Measurements from ENCODE around the gene FAR1. TPM values are rescaled to one million over a fixed set of nuclear protein-coding genes. Genes with fewer than 3 reads are reported as not detected.

Gene FAR1, protein sequence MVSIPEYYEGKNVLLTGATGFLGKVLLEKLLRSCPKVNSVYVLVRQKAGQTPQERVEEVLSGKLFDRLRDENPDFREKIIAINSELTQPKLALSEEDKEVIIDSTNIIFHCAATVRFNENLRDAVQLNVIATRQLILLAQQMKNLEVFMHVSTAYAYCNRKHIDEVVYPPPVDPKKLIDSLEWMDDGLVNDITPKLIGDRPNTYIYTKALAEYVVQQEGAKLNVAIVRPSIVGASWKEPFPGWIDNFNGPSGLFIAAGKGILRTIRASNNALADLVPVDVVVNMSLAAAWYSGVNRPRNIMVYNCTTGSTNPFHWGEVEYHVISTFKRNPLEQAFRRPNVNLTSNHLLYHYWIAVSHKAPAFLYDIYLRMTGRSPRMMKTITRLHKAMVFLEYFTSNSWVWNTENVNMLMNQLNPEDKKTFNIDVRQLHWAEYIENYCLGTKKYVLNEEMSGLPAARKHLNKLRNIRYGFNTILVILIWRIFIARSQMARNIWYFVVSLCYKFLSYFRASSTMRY
- total RNA-seq (2022; extraction: Qiagen RNA extraction), result 49.3 to 73.7 TPM (median 69.0 TPM) in 5 replicates

GRCh38 chr11:13668102-13668956, at the start of gene FAR1:
TSS of gene FAR1 (plus strand) at chr11:13668668. CDS start at chr11:13694766, 26,098 bp downstream.

Other genes with a start within 250 kb of the FAR1 start
- gene BTBD10, start 205.4 kb upstream of the FAR1 start, total RNA-seq (2022; extraction: Qiagen RNA extraction), result 38.7 to 52.3 TPM (median 42.2 TPM) in 5 replicates
- gene PTH, start 172.7 kb upstream of the FAR1 start, total RNA-seq (2022; extraction: Qiagen RNA extraction), result not detected in 5 replicates

Measured in A549 treated with dexamethasone at 1 μM for 4 hours (cell line).